HG03095 (cell line): ENCODE measurements around the gene SDC4.

Experiments
- ATAC-seq: cut with Tn5 transposase; IDR thresholded peaks from one replicate; pipeline ENCODE4 v1.9.1; 2021; ENCODE audit warnings: moderate library complexity; ENCODE audit not compliant: unreplicated experiment

SDC4 gene

DNA sequence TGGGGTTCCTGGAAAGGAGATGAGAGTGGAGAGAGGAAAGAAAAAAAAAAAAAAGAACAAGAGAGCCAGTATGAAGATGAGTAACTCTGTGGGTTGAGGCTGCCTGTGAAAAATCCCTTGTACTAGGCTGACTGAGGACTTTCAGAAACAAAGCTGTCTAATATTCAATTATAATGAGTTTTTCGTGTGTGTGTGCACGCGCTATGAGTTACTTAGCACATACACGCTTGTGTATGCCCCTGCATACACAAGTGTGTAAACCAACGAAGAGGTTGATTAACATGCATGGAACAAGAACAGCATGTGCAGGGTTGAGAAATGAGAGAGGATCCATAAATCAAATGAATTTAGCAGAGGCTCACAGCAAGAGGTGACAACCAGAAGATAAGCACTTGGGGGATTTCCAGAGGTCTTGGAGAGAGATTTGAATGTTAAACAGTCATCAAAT lies 46.4 kb downstream of the SDC4 start:
- ATAC-seq: no peak

DNA sequence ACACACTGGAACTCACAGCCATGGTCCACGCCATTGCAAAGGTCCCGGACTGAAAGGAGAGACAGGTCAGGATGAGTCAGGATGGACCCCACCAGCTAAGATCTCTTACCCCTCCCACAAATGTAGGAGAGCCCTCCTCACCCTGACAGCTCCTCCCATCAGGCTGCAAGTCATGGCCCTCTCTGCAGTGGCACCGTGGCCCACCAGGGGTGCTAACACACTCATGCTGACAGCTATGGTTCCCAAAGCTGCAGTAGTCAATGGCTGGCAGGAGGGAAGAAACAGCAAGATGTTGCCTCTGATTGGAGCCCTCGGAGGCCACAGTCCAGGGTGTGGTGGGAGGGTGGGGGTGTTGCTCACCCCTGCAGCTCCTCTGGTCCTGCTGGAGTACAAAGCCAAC lies 47.3 kb downstream of the SDC4 start:
- no peak for ATAC-seq

DNA sequence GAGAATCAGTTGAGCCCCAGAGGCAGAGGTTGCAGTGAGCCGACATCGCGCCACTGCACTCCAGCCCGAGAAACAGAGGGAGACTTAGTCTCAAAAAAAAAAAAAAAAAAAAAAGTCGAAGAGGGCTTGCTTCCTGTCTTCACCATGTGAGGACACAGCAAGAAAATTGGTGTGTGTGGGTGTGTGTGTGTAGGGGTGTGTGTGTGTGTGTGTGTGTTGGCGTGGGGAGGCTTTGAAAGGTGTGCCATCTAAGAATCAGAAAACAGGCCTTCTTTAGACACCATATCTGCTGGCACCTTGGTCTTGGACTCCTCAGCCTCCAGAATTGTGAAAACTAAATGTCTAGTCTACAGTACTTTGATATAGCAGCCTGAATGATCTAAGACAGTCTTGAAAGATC lies 48.4 kb downstream of the SDC4 start:
- no peak for ATAC-seq

DNA sequence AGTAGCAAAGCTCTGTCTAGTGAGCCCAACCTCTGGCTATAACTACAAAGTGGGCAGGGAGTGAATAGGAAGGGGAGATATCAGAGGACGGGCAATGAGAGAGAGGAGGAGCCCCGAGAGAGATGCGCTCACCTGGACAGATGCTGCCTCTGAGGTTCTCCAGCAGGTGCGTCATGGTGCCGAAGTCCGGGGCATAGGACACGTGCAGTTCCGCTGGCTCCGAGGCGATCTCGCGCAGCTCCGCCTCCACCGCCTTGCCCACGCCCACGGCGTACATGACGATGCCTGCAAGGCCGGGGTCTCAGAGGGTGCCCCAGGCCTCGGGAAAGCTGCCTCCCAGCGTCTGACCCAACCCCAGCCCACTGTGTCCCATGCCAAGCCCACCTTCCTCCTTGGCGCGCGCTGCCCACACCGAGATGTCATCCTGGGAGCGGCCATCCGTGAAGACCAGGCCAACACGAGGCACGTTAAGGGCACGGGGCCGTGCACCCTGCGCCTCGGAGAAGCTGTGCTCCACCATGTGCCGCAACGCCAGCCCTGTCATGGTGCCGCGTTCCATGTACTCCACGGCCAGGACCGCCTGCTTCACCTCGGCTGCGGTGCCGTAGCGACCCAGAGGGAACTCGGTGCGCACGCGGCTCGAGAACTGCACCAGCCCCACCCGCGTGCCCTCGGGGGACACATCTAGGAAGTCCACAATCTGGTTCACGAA lies 50.3 kb downstream of the SDC4 start:
- ATAC-seq: no peak

DNA sequence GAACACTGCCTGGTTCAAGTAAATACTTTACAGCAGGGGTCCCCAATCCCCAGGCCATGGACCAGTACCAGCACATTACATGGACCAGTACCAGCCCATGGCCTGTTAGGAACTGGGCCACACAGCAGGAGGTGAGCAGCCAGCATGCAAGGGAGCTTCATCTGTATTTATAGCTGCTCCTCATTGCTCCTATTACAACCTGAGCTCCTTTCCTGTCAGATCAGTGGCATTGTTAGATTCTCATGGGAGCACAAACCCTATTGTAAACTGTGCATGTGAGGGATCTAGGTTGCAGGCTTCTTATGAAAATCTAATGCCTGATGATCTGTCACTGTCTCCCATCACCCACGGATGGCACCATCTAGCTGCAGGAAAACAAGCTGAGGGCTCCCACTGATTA lies 53.6 kb downstream of the SDC4 start:
- ATAC-seq: no peak

DNA sequence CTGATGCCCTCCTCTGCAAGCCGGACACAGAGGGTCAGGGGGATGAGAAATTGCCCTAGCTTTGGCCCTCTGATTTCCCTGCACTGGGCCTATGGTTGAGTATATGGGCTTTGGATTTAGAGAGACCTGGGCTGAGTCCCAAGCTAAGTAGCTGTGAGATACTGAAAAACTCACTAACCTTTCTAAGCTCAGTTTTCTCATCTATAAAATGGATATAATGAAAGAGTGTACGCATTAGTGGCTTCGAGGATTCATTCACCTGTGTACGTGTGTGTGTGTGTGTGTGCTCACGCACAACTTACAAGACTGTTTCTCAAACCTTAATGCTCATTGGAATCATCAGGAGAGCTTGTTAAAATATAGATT lies 54.2 kb downstream of the SDC4 start:
- ATAC-seq: no peak

DNA sequence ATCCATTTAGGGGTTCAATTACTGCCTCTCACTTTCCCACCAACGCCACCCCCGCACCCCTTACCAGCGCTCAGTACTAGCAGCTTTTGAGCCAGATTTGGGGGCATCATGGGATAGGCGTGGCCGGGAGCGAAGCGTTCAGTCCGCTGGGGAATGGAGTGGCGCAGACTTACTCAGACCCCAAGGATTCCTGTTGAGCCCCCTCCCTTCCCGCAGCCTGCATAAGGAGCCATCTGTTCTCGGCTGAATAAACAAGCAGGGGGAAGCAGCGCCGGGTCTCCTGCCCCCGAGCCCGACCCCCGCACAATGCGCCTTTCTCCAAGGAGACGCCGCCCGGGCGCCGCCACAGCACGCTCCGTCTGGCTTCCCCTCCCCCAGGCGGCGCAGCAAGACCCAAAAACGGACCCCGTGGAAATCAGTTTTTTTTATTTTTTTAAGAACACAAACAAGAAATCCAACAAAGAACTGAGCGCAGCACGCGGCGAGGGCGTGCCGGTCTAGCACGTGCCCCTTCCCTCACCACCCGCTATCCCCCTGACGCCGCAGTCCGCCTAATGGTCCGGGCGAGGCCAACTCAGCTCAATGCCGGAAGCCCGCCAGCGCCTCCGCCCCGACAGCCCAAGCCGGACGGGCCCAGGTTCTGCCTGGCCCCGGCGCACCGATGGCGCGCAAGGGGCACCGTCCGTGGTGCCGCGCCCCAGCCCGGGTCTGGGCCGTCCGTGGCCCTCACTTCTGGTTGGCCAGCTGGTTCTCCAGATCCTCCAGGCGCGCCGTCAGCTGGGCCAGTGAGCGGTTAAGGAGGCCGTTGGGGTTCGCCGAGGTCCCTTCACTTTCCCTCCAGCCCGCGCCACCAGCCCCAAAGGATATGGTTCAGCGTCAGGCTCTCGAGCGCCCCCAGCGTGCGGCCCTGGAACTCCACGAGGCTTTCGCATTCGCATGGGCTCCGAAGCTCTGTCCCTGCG lies 54.9 kb downstream of the SDC4 start:
- peak; percentile 66 for ATAC-seq

DNA sequence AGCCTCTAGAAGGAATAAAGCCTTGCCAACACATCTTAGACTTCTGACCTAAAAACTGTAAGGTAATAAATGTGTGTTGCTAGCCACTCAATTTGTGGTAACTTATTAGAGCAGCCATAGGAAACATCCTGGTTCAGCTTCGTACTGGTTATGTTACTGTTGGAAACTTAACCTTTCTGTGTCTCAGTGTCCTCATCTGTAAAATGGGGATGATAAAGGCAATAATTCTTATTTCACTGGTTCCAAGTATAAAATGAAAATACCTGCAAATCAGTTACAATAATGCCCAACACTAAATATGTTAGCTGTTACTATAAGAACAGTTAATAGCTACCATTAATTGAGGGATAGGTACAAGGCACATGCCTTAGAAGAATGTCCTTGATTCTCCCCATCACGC lies 55.9 kb downstream of the SDC4 start:
- no peak for ATAC-seq

DNA sequence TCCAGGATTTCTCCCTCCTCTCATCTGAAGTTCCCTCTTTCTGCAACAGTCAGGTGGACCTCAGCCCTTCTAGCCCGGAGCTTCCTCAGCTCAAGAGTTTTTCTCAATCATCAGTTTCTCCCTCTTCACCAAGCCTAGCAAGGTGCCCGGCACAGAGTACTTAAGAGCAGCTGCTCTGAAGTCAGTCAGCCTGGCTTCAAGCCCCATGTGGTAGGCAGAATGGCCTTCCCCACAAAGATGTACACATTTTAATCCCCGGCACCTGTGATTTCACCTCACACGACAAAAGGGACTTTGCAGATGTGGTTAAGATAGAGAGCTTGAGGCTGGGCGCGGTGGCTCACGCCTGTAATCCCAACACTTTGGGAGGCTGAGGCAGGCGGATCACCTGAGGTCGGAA lies 56.7 kb downstream of the SDC4 start:
- no peak for ATAC-seq

DNA sequence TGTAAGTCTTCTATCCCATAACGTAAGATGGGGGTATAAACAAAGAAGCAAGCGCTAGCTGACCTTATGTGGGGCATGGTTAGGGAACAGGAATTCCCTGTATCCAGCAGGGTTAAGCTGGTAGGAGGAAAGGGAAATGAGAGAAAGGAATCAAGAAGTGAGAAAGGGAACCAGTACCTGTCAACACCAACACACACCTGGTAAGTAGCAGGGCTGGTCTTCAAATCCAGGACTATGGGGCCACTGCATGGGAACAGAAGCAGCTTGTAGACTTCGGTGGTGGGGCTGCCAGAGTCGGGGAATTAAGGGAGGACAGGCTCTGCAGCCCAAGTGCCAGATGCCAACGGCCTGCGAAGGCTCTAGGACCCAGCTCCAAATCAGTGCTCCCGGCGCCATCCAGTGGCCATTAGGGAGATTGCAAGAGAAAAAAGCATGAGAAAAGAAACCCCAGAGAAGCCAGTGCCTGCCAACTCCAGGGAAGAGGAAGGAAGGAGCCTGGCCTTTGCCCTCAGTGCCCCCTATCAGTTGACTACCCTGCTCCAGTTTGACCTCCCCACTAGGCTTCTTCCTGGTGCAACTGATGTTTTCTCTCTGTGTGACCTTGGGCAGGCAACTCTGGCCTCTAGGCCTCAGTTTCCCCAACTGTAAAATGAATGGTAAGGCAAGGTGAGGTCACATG lies 57.4 kb downstream of the SDC4 start:
- no peak for ATAC-seq

DNA sequence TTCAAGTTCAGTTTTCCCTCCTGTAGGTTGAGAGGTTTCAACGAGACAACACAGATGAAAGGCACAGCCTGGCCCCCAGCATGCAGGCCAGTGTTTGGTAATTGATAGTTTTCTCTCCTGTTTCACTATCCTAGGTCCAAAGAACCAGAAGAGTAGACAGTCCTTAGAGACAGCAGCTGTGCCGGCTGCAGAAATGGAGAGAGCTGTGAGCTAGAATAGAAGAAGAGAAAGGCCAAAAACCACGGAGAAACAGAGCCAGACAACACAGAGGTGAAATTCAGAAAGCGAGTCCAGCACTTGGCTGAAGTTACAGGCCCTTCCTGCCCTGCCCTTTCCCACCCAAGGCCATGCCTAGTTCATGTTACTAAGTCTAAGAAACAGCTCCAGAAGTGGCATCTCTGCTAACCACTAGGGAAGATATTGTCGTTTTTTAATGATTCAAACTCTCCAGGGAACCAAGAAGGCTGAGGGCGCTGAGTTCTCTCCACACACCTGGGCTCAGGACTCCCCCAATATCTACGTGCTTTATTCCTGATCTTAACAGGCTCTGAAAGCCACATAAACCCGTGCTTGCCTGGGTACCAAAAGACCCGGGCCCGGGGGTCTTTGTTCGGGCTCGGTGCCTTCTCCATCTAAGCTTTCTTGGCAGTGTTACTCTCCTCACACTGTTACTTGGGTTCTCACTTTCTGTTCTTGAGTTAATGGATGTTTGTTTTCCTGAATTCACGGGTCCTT lies 58.1 kb downstream of the SDC4 start:
- ATAC-seq: no peak

DNA sequence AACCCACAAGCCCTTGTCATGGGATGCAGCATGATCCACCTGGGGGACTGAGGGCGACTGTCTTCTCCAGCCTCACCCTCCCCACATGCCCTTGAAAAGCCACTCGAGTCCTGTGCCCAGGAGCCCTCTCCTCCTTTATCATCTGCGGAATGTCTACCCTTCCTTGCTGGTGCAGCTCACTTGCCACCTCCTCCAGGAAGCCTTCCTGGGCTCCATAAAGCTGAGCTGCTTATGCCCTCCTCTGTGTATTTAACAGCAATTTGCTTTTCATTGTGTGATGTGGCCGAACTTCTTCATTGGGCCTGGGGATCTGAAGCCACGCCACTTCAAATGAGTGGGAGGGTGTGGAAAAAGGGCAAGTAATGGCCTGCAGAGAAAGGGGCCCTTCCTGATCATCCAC lies 59.4 kb downstream of the SDC4 start:
- ATAC-seq: no peak

DNA sequence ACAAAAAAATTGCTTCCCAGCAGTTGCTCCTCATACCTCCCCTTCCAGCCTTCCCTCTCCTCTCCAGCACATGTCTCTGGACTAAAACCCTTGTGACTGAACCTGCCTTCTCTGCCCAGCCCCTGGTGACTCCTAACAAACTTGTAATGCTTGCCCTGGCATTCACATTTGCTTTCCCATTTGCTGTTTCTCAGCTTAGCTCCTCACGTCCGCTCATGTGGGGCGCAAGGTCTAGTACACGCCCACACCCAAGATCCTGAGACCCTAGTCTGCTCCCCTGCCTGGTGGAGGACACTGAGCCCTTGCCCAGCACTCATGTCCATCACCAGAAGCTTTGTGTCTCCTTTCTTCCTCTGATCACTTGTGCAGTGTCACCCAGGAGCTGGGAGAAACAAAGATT lies 59.8 kb downstream of the SDC4 start:
- no peak for ATAC-seq

DNA sequence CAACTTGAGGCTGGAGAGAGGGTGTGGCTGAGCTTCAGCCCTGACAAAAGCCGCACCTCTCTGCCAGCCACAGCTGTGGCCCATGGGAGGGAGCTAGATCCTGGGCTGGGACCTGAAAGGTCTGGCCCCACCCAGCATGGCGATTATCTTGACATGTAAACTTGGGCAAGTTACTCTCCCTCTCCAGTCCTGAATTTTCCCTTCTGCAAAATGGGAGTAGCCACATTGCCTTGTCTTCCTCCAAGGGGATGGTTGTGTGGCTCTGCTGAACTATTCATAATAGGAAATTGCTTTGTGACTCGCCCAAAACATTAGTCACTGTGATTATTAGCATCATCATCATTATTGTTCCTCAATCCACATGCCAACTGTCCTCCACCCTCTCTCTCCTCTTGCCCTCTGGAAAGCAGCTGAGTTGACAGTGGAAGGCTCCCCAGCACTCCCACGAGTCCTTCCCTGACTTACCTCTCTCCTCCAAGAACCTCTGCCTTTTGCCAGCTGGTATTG lies 64.6 kb downstream of the SDC4 start:
- no peak for ATAC-seq

DNA sequence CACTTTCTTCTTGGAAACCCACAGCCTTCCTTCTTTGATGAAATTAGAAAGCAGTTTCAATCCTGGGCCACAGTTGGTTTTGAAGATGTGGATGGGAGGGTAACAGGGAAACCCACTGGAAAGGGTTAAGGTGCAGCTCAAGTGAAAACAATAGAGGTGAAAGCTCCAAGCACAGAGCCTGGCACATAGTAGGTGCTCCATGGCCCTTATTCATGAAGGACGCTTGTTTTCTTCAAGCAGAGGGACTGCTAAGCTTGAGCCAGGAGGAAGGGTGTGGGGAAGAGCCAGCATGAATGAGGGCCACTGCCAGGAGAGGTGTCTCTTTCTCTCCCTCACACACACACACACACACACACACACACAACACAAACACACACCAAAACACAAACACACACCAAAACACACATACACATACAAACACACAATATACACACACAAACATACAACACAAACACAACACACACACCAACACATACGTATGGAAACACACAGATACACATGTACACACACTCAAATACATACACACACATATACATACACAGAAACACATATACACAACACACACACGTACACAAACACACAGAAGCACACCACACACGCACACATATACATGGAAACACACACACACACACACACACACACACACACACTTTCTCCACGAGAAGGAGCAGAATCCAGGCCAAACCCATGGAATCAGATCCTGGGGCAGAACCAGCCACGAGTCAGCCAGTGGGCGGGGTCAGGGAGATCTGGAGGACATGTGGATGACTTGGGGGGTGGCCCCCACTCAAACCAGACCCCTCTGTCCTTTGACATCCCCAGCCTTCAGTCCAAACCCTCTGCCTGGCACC lies 65.3 kb downstream of the SDC4 start:
- ATAC-seq: no peak

DNA sequence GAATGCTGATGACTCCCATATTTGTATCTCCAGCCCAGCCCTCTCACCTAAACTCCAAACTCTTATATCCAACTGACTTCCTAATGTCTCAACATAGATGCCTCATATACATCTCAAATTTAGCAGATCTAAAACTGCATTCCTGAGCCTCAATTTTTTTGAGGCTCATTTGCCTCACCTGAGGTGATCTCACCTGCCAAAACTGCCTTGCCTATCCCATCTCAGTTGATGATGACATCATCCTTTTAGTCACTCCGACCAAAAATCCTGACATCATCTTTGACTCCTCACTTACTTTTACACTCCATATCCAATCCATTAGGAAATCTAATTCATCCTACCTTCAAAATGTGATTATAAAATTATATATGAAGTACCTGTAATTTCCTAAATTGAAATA lies 68.2 kb downstream of the SDC4 start:
- ATAC-seq: no peak

DNA sequence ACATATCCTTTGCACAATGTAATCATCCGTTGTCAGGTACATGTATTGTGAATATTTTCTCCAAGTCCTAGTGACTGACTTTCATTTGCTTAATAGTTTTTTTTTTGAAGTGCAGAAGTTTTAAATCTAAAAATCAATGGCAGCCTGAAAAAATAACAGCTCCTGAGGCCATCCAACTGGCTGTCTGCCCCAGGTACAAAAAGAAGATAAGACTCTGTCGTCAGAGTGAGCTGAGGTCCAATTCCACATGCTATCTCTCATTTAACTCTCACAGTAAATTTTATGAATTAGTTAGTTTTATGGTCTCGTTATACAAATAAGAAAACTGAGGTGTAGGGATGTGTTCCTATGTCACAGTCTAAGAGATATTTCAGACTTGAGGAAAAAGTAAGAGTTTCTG lies 72.9 kb downstream of the SDC4 start:
- no peak for ATAC-seq
